ENCODE data around the gene GOLM1.

Gene GOLM1

DNA sequence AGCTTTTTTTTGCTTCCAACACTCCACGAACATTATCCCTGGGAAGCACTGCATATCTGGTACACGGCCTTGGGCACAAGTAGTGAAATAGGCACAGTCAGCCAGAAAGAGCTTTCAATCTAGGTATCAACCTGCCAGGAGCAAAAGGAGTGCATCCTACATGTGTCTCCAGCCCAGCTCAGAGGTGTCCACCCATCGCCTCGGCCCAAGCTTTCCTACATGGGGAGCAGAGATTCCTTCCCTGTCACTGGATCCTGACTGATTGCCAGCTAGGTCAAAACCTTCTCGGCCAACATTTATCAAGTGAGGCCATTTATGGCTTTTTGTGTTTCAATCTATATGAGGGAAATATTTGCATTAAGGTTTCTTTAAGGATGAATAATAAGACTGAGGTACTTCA lies 55.8 kb downstream of the GOLM1 start:
- DNase-seq = no peak

DNA sequence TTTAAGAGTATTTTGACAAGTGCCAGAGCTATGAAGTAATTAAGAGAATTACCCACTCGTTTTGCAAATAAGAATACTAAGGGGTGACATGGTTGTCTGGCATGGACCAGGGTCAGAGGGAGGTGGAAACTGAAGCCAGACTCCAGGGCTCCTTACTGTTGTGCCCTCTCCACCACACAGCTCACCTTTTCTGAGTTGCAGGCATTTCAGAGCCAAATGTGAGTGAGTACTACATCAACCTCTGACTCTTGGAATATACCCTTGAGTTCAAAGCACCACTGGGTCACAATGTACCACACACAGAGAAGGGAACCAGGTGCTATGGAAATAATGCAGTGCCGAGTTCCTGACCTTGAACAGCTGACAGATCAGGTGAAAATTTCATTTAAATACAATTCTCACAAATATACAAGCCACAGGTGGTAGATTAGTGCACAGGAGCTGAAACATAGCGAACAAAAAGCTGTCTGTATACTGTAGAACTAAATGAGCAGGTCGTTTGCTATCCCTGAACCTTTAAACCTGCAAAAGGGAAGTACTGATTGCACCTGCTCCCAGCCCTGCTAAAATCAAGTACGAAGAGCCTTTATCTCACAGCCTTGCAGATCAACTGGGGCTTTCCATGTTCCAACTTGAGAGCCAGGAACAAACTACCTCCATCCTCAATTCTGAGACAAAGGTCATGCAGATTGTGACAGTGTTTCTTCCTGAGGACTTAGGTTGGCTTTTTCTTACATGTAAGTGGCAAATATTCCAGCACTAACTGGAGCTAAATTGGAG lies 57.0 kb downstream of the GOLM1 start:
- DNase-seq = no peak

DNA sequence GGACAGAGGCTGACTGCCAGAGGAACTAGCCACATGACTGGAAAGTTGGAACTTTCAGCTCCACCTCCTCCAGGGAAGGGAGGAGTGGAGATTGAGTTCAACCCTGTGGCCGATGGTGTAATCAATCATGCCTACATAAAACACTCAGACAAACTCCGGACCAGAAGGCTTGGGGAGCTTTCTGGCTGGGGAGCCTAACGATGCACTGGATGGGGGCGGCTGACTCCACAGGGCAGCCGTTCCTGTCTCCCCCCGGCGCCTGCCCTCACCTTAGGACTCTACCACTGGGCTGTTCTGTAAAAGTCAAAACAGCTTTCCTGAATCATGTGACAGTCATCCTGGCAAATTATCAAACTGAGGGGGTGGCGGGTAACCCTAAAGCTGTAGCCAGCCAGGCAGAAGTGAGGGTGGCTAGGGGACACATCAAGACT lies 58.0 kb downstream of the GOLM1 start:
- no peak for DNase-seq

DNA sequence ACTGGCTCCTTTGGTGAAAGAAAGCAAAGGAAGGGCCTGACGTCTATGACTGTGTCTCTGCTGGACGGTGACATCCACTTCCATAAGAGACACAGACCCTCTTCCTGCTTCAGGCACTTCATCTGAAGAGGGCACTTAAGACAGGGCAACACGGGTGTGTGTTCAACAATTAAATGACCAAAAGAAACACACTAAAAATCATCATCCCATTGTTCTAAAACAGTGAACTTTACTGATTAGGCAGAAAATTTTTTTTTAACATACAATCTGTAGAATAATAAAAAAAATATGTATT lies 58.5 kb downstream of the GOLM1 start:
- DNase-seq = no peak

DNA sequence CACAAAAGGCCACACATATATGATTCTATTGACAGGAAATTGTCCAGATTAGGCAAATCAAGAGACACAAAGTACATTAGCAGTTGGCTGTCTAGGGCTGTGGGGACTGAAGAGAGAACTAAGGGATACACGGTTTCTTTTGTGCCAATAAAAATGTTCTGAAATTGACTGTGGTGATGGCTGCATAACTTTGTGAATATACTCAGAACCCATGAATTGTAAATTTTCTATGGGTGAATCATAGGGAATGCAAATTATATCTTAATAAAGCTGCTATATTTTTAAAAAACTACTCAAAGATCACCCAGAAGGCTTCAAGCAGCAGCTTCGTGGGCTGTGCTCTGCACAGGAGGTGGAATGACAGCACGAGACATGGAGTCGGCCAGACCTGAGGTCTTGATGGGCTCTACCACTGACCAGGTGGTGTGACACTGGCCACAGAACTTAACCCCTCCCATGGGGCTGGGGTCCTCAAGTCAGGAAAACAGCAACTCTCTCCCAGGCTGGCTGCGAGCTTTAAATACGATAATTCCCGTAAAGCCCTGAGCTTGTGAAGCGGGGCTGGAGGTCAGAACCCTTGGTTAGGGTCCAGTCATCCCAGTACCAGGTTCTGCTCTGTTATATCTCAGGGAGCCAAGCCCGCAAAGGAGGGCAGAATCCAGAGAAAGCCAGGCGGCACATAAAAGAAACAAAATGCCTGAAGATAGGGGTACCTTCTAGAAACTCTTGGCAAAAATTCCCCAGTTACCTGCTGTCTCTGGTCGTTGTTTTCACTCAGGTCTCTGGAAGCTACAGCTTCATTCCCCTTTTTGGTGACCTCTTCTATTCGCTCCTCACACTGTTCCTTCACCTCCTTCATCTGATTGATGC lies 59.1 kb downstream of the GOLM1 start:
- DNase-seq = no peak

DNA sequence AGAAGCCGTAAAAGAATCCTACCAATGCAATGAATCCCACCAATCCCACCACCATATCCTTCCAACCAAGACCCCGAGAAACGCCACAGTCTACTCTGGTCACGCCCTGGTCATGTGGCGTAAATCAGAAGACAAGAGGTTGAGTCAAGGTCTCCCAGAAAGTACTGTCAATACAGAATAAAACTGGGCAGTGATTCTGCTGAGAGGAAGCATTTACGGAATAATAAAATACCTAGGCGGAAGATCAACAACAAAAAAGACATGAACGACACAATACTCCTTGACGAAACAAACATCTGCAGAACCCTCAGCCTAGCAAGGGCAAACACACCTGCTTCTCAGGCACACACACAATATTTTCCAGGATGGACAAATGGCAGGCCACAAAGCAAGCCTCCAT lies 62.8 kb downstream of the GOLM1 start:
- DNase-seq = no peak

DNA sequence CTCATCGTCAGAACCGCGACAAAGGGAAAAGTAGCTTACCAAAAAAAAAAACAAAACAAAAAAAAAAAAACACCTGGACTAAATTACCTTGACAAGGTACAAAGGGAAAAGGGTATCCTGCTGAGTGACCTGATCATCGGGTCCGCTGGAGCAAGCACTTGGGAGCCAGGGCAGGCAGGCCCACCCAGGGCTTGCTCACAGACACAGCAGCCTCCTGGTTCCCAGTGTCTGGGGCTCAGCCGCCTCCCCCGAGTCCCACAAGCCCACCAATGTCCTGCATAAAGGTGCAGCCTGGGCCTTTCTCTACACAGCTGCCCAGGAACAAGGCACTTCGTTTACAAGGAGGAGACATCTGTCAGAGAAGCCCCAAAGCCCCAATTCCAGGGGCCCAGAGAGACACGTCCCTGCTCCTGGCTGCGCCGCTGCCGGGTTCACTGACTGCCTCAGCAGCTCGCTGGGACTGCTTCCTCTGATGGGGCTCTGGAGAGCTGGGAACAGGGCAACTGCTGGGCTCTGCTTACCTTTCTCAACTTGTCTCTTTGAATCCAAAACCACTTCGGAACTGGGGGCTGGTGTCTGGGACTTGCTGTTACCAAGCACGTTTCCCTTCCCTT lies 63.4 kb downstream of the GOLM1 start:
- no peak for DNase-seq

DNA sequence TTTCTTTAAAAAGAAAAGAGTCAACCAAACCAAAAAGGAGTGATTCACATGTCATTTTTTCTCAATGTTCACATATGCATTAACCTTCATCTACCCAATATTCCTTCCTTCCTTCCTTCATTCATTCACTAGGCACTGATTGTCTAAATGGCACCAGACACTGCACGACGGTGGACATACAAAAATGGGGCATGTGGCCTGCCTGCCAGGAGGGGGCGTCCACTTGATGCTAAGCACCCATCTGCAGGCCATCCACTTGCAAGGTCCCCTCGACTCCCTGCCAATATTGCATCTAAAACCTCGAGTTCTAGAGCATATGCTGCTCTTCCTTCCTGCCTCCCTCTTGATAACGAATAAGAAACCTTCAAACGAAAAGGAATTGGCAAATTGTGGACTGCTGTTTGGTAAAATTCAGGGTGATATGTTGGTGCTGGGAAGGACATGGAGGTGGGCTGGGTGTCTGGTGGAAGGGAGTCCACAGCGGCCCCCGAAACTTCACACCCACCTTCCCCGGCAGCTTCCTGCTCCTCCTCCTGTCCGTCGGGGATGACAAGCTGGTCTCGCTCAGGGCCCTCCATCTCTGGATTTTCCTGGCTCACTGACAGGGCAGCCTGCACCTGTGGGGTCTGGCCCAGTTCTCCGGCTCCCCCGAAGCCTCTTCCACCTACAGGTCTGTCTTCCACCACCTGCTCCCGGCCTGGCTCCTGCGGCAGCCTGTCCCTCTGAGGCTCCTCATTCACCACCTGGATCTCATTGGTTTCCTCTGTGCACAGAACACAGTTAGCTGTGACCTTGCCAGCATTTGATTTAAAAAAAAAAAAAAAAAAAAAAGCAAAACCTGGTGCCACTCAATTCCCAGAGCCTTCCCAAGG lies 64.3 kb downstream of the GOLM1 start:
- DNase-seq = no peak

DNA sequence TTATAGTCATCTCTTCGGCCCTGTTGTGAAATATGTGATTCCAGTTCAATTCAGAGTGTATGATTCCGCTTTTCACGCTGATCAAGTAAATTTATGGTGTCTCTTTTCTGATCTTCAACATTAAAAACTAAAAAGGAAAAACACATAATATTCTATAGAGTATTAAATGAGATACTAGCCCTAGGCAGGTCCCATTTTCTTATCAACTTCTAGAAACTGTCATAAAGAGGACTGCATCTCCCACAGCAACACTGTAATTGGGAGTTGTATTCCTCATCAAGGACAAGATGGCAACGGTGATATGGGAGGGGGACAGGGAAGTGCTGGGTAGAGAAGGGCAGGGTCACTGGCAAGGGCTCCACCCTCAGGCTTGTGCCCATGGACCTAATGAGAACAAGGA lies 71.6 kb downstream of the GOLM1 start:
- DNase-seq = no peak

DNA sequence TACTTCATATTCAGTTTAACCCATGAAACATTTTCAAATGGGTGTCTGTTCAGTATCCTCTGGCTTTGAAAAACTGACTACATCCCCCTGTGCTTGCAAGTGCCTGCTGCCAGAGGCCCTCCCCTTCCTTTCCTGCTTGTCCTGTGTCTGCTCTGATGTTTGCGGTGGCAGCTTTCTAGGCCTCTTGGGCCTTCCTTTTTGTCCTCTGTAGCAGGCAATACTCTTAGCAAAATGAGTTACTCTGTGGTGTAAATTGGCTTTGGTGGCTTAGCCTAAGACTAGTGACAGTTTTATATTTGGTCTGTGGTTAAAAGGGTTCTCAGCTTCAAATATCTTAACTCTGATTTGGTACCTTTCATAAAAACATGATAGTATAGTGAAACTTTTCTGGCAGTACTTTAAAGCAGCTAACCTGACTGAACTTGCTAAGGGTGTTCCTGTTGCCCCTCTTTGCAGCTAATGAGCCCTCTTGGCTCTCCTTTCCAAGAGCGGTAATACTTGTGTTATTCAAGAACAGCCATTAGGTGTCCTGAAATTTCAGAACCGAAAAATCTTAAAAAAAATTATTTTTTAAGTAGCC lies 76.6 kb downstream of the GOLM1 start:
- no peak for DNase-seq

DNA sequence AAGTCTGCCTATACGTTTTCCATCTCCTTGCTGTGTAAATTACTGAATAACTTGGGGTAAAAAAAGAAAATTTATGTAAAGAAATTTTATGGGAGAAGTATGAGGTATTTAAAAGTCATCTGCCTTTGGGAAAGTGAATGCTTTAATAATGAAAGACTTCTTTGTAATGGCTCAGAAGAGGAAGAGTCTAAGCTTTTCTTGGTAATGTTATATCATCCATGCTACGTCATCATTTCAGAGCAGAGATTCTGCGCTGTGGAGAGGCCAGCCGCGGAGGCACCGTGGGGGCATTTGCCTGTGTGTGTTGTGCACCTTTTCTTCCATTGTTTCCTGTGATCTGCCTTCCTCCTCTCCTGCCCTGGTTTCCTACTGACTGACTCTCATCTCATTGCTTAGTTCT lies 78.2 kb downstream of the GOLM1 start:
- no peak for DNase-seq

DNA sequence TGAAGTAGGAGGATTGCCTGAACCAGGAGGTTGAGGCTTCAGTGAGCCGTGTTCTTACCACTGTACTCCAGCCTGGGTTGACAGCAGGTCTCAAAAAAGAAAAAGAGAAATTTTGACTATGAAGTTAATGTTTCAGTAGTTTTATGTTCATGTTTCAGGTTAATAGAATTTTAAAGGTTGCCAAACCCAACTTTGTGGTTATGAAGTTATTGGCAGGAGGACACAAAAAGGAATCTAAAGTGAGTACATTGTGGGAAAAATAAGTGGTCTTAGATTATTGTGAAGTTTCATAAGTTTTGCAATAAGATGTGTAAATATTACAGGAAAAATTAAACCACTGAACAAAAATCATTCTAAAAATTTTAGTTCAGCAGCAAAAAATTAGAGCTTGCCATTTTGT lies 78.6 kb downstream of the GOLM1 start:
- DNase-seq = no peak

DNA sequence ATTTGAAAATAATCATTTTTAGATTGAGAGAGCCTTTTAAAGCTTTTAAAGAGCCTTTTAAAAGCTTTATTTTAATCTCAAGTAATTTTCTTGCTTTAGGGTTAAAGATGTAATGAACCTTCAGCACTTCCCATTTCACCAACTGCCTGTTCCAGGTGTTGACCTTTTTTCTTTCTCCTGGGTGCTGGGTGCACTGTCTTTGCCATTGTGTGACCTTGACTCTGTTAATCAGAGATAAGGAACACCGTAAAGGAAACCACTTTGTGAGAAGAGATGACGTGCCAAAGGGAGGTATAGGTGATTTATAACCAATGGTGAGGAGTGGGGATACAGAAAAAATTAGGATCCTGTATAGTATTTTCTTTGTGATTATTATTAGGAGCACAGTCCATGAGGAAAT lies 90.2 kb downstream of the GOLM1 start:
- no peak for DNase-seq

DNA sequence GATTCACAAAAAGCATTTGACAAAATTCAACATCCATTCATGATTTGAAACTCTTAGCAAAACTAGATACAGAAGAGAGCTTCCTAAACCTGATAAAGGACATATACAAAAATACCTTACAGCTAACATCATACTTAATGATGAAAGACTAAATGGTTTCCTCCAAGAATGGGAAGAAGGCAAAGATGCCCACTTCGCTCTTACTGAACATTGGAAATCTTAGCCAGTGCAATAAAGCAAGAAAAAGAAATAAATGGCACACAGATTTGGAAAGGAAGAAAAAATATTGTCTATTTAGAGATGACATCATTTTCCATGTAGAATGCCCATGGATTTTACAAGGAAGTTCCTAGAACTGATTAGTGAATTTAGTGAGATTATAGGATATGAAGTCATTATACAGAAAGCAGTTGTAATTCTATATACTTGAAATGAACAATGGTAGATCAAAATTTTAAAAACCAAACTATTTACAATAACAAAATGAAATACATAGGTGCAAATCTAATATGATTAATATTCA lies 94.0 kb downstream of the GOLM1 start:
- DNase-seq = no peak

DNA sequence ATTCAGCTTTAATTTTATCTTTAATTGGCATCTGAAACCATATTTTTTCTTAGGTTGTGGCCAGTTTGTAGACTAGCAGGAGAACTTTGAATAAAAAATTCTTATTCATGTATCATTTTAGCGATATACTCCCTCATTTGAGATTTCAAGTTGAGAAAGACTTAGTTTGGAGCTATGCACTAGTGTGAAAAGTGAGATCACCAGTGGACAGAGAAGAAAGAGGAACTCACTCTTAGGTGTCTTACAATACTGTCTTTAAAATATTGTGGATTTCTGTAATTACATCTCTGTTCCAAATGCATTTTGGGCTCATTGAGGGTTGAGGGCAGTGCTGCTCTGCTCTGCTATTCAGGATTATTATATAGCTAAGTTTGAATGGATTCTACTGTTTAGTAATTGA lies 103.8 kb downstream of the GOLM1 start:
- DNase-seq = no peak

DNA sequence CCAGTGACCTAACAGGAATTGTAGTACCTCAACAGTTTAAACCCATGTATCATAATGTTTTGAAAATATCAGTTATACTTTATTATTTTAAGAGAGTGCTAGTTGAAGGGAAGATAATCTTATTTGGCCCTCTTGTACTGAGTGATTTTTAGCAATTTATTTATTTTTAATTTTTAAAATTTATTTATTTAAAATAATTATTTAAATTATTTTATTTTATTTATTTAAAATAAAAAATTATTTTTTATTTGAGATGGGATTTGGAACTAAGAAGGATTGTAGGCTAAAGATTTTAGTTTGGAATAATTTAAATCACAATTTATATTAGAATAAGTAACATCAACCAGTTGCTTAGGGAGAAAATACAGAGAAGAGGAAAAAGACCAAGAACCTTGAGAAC lies 104.3 kb downstream of the GOLM1 start:
- DNase-seq = no peak

DNA sequence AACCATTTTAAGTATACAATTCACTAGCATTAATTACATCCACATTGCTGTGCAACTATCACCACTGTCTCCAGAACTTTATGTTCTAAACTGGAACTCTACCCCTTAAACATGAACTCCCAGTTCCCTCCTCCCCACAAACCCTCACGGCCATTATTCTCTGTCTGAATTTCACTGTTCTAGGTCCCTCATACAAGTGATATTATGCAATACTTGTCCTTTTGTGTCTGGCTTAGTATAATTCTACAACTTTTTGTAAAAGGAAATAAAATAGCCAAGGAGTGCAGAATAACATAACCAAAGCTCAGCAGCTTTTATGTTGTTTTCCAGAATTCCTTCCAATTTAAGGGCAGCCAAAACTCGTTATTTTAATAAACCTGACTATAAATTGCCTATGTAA lies 105.2 kb downstream of the GOLM1 start:
- no peak for DNase-seq

DNA sequence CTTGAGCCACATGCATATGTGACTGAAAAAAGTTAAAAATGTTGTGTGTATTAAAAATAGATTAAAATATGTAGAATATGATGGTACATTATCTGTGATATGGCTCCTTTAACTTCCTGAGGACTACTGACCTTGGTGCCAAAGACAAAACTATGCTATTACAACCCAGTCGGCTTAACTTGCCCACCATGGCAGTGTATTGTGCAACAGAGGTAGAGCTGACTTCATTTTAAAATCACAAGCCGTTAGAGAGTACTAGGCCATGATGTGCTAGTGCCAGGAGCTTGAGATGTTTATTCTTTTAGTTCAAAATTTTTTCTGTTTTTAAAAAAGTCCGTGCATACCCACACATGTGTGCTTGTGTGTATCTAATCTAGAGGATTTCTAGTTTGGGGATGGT lies 112.1 kb downstream of the GOLM1 start:
- DNase-seq = no peak

DNA sequence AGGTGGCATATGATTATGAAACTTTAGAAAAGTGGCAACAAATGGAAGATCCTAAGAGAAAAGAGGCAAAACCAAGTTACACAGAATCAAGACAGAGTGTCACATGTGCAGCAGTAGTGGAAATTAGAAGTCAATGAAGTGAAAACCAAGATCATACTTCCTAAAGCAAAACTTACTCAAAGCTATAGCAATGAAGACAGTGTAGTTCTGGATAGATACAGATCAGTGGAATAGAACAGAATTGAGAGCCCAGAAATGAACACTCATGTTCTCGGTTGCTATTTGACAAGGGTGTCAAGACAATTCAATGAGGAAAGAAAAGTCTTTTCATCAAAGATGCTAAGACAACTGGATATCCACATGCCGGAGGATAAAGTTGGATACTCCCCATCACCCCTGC lies 114.9 kb downstream of the GOLM1 start:
- DNase-seq = no peak

DNA sequence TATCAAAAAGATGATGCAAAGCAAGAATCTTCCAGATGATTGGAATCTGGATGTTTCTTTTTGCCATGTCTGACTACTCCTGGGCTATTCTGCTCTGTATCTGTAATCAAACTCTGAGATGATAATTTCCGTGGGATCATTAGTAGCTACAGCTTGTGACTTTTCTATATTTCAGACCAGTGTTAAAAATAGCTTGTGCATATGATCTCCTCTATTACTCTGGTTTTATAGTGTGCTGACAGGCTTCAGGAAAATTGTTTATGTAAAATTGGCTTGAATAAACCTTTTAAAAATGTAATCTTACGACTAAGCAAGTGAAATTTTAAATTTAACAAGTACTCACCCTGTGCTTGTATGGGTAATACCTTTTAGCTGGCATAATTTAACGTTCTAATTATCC lies 118.0 kb downstream of the GOLM1 start:
- DNase-seq = no peak

DNA sequence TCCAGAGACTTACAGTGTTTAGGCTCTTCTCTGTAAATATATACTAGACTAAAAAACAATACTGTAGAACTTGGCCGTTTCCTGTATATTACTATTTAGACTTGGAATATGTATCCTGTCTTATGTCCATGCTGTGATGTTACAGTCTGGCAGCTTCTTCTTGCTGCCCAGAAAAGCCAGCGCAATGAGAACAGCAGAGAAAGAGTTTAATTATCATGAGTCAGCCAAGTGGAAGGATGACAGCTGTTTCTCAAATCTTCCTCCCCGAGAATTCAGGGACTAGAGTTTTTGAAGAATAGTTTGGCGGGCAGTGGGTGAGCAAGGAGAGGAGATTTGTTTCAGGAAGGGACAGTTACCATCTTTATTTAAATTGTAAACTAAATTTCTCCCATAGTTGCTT lies 120.9 kb downstream of the GOLM1 start:
- no peak for DNase-seq

Data from activated CD8-positive, alpha-beta memory T cell treated with anti-CD3 and anti-CD28 coated beads, Interleukin-2, amount 50 U/mL, for 4 hours (primary cell).